CD8-positive, alpha-beta memory T cell (primary cell): ENCODE measurements around the gene SALL4. TPM values are rescaled to one million over a fixed set of nuclear protein-coding genes. Genes with fewer than 3 reads are reported as not detected.
"Not testable (repeated sequence)": the region's sequence is repeated elsewhere in the genome, so short reads cannot be mapped to it uniquely, and the experiment has no call there.

Source experiments
- CTCF ChIA-PET: fragments of 350-600 bp; sonication (Branson Sonifier 250); formaldehyde crosslinking; loops from one replicate; lab custom pipeline; 2021; ENCODE audit warnings: antibody characterized with exemption; lab: Charles Lee
- POLR2A ChIA-PET: fragments of 350-600 bp; sonication (Branson Sonifier 250); formaldehyde crosslinking; loops from one replicate; lab custom pipeline; 2021; ENCODE audit warnings: antibody characterized with exemption; lab: Charles Lee
- DNase-seq, 5 donors: peaks; one replicate each; pipeline versions ENCODE4 v3.0.0 to v3.0.0-alpha.2; 2020 to 2022; ENCODE audit warnings: mixed read lengths in 1 of 5
- H3K27ac ChIP-seq: one replicate; pipeline ENCODE4 v1.7.0; 2013; ENCODE audit warnings: low read depth, mild to moderate bottlenecking, low read length, moderate library complexity
- H3K27me3 ChIP-seq: 2 replicates; pipeline ENCODE4 v1.7.0; 2013; ENCODE audit warnings: low read length, mild to moderate bottlenecking; ENCODE audit not compliant: insufficient read depth, poor library complexity, severe bottlenecking
- H3K36me3 ChIP-seq: 2 replicates; pipeline ENCODE4 v1.7.0; 2013; ENCODE audit warnings: mild to moderate bottlenecking, low read length, moderate library complexity; ENCODE audit not compliant: insufficient read depth
- H3K4me1 ChIP-seq: 2 replicates; pipeline ENCODE4 v1.7.0; 2013; ENCODE audit warnings: mild to moderate bottlenecking, low read length, moderate library complexity; ENCODE audit not compliant: insufficient read depth
- H3K4me3 ChIP-seq: 2 replicates; pipeline ENCODE4 v1.7.0; 2013; ENCODE audit warnings: mild to moderate bottlenecking, low read length
- H3K9me3 ChIP-seq: 2 replicates; pipeline ENCODE4 v1.7.0; 2013; ENCODE audit warnings: mild to moderate bottlenecking, low read length
- H3K27ac Mint-ChIP-seq, 8 donors: one replicate each; pipeline ENCODE4 v1.8.0; 2020 to 2021; ENCODE audit warnings: mixed read lengths in 8 of 8, mild to moderate bottlenecking in 6 of 8, inconsistent platforms in 3 of 8, moderate library complexity in 3 of 8
- H3K27me3 Mint-ChIP-seq, 2 donors: one replicate each; pipeline ENCODE4 v1.8.0; 2020 to 2021; ENCODE audit warnings: mixed read lengths in 2 of 2, mild to moderate bottlenecking in 1 of 2, moderate library complexity in 1 of 2
- H3K36me3 Mint-ChIP-seq, 3 donors: one replicate each; pipeline ENCODE4 v1.8.0; 2020 to 2021; ENCODE audit warnings: mixed read lengths in 3 of 3, inconsistent platforms in 1 of 3, mild to moderate bottlenecking in 1 of 3
- H3K4me1 Mint-ChIP-seq, 3 donors: one replicate each; pipeline ENCODE4 v1.8.0; 2020 to 2021; ENCODE audit warnings: mixed read lengths in 3 of 3, inconsistent platforms in 1 of 3, mild to moderate bottlenecking in 1 of 3
- H3K4me3 Mint-ChIP-seq, 7 donors: one replicate each; pipeline ENCODE4 v1.8.0; 2020 to 2021; ENCODE audit warnings: mixed read lengths in 7 of 7, mild to moderate bottlenecking in 6 of 7, moderate library complexity in 4 of 7, inconsistent platforms in 2 of 7
- H3K9me3 Mint-ChIP-seq, 5 donors: one replicate each; pipeline ENCODE4 v1.8.0; 2020 to 2022; ENCODE audit warnings: mixed read lengths in 5 of 5, mild to moderate bottlenecking in 3 of 5, moderate library complexity in 2 of 5, inconsistent platforms in 1 of 5
- polyA plus RNA-seq: library from polyadenylated mRNA; unstranded; fragments of 300-500 nt; fragmentation: Illumina TruSeq; gene quantifications from one replicate; pipeline ENCODE4 v1.2.3, GENCODE V29; 2021
- total RNA-seq, 2 experiments: library from RNA; stranded (reverse); gene quantifications; one replicate each; pipeline ENCODE4 v1.2.3, GENCODE V29; 2021

Gene SALL4
- total and polyA plus RNA-seq, 3 experiments from 2014 or later, result 0.11 TPM; not detected in 2

- Mint-ChIP-seq H3K36me3 (peaks cover 0 to 2% (median 0%) of the 10 kb centered on the region in 3 donors), H3K27ac (peak within 1 kb of the TSS in 5 of 8 donors; percentile 44 to 72 (median 47)), H3K27me3 (peaks cover 24 to 28% of the 10 kb centered on the region in 2 donors), H3K4me3 (peak within 1 kb of the TSS; percentile 71 to 88 (median 84)), H3K4me1 (peaks cover 9 to 20% (median 11%) of the 10 kb centered on the region in 3 donors), H3K9me3 (no peaks in the 10 kb centered on the region)
- ChIA-PET CTCF (no interaction called here), POLR2A (no interaction called here)
- peaks cover 5% of the 10 kb centered on the region for H3K4me1 ChIP-seq
- no peaks in the 10 kb centered on the region for H3K36me3 ChIP-seq
- no peak within 1 kb of the TSS for H3K27ac ChIP-seq
- no peak for DNase-seq
- no peaks in the 10 kb centered on the region for H3K9me3 ChIP-seq
- H3K4me3 ChIP-seq, result peak within 1 kb of the TSS; percentile 39
- H3K27me3 ChIP-seq, result peaks cover 9% of the 10 kb centered on the region
These were observed 34.2 kb downstream of the SALL4 start, which contains the start of gene ATP9A for GRCh38 chr20:51767867-51768758. TSS of gene ATP9A (minus strand) at chr20:51768390. CDS start at chr20:51768369, 21 bp downstream.

- no peak overlapping the region for H3K27ac ChIP-seq
- CTCF ChIA-PET, result no interaction called here
These were observed 35.1 kb downstream of the SALL4 start for GRCh38 chr20:51766994-51767866.

GRCh38 chr20:51765381-51765780 is 36.9 kb downstream of the SALL4 start:
- H3K36me3 Mint-ChIP-seq, H3K27me3 ChIP-seq, DNase-seq, H3K4me3 ChIP-seq, POLR2A ChIA-PET, CTCF ChIA-PET, H3K27ac ChIP-seq, H3K9me3 Mint-ChIP-seq, H3K36me3 ChIP-seq, H3K4me1 ChIP-seq, H3K9me3 ChIP-seq: not testable (repeated sequence)
- Mint-ChIP-seq H3K4me1 (peaks cover 9 to 20% (median 11%) of the 10 kb centered on the region in 3 donors), H3K27me3 (peaks cover 24 to 25% of the 10 kb centered on the region in 2 donors), H3K4me3 (peak overlapping the region in 1 of 7 donors; percentile 37), H3K27ac (peak overlapping the region in 1 of 8 donors; percentile 29)

More at GRCh38 chr20:51766994-51767866, 35.1 kb downstream of the SALL4 start:
- no peaks in the 10 kb centered on the region for H3K36me3 ChIP-seq
- POLR2A ChIA-PET, result no interaction called here
- peak overlapping the region in 1 of 8 donors; percentile 48 for H3K27ac Mint-ChIP-seq
- no peaks in the 10 kb centered on the region for H3K9me3 Mint-ChIP-seq
- peak overlapping the region; percentile 71 to 88 (median 76) for H3K4me3 Mint-ChIP-seq
- H3K4me3 ChIP-seq, result peak overlapping the region; percentile 39
- peak in 4 of 5 donors; percentile 17 to 57 (median 35) for DNase-seq
- peaks cover 9 to 20% (median 11%) of the 10 kb centered on the region in 3 donors for H3K4me1 Mint-ChIP-seq
- peaks cover 9% of the 10 kb centered on the region for H3K27me3 ChIP-seq
- H3K36me3 Mint-ChIP-seq, result peaks cover 0 to 2% (median 0%) of the 10 kb centered on the region in 3 donors
- peaks cover 5% of the 10 kb centered on the region for H3K4me1 ChIP-seq
- peaks cover 25 to 27% of the 10 kb centered on the region in 2 donors for H3K27me3 Mint-ChIP-seq
- H3K9me3 ChIP-seq, result no peaks in the 10 kb centered on the region

GRCh38 chr20:51763965-51764602 is 38.2 kb downstream of the SALL4 start:
- Mint-ChIP-seq H3K4me1 (peaks cover 6 to 17% (median 7%) of the 10 kb centered on the region in 3 donors), H3K27me3 (peaks cover 16 to 22% of the 10 kb centered on the region in 2 donors), H3K36me3 (peaks cover 0 to 2% (median 0%) of the 10 kb centered on the region in 3 donors), H3K9me3 (no peaks in the 10 kb centered on the region), H3K27ac (no peak overlapping the region), H3K4me3 (peak overlapping the region in 1 of 7 donors; percentile 40)
- peaks cover 8% of the 10 kb centered on the region for H3K27me3 ChIP-seq
- POLR2A ChIA-PET, result no interaction called here
- H3K27ac ChIP-seq, result no peak overlapping the region
- H3K36me3 ChIP-seq, result no peaks in the 10 kb centered on the region
- H3K4me1 ChIP-seq, result peaks cover 5% of the 10 kb centered on the region
- H3K9me3 ChIP-seq, result no peaks in the 10 kb centered on the region
- CTCF ChIA-PET, result no interaction called here
- H3K4me3 ChIP-seq, result no peak overlapping the region
- no peak for DNase-seq

GRCh38 chr20:51760905-51761546 is 41.3 kb downstream of the SALL4 start:
- H3K4me1 Mint-ChIP-seq, result no peaks in the 10 kb centered on the region

GRCh38 chr20:51759769-51760510 is 42.4 kb downstream of the SALL4 start:
- no peak overlapping the region for H3K27ac Mint-ChIP-seq
- POLR2A ChIA-PET, result no interaction called here

More at GRCh38 chr20:51760905-51761546, 41.3 kb downstream of the SALL4 start:
- no peaks in the 10 kb centered on the region for H3K4me1 ChIP-seq
- no peaks in the 10 kb centered on the region for H3K36me3 ChIP-seq
- no peaks in the 10 kb centered on the region for H3K9me3 Mint-ChIP-seq
- POLR2A ChIA-PET, result no interaction called here
- peaks cover 10 to 11% of the 10 kb centered on the region in 2 donors for H3K27me3 Mint-ChIP-seq
- no peak overlapping the region for H3K4me3 Mint-ChIP-seq
- H3K9me3 ChIP-seq, result no peaks in the 10 kb centered on the region
- no peak for DNase-seq
- no peaks in the 10 kb centered on the region for H3K27me3 ChIP-seq
- CTCF ChIA-PET, result no interaction called here
- no peaks in the 10 kb centered on the region for H3K36me3 Mint-ChIP-seq
- peak overlapping the region in 1 of 8 donors; percentile 23 for H3K27ac Mint-ChIP-seq
- H3K27ac ChIP-seq, result no peak overlapping the region
- H3K4me3 ChIP-seq, result no peak overlapping the region

More at GRCh38 chr20:51759769-51760510, 42.4 kb downstream of the SALL4 start:
- no peaks in the 10 kb centered on the region for H3K36me3 Mint-ChIP-seq
- no peak overlapping the region for H3K4me3 Mint-ChIP-seq
- H3K27me3 ChIP-seq, result no peaks in the 10 kb centered on the region
- no peaks in the 10 kb centered on the region for H3K9me3 ChIP-seq
- H3K27me3 Mint-ChIP-seq, result peaks cover 5 to 8% of the 10 kb centered on the region in 2 donors
- no peak overlapping the region for H3K27ac ChIP-seq
- no peak for DNase-seq
- CTCF ChIA-PET, result no interaction called here
- no peaks in the 10 kb centered on the region for H3K9me3 Mint-ChIP-seq
- no peaks in the 10 kb centered on the region for H3K36me3 ChIP-seq
- H3K4me3 ChIP-seq, result no peak overlapping the region
- no peaks in the 10 kb centered on the region for H3K4me1 ChIP-seq
- H3K4me1 Mint-ChIP-seq, result no peaks in the 10 kb centered on the region
